A673 (cell line): ENCODE measurements around the gene SLC23A2.

Experiments used
- CTCF ChIP-seq: fragments of 300-800, 200-600 bp; sonication (generic); conservative IDR thresholded peaks from 2 replicates; pipeline ENCODE4 v1.5.1; 2017; ENCODE audit warnings: low read depth, mild to moderate bottlenecking, antibody characterized with exemption, low read length, moderate library complexity, mixed read lengths
- EZH2 ChIP-seq: fragments of 200-600 bp; sonication (generic); IDR thresholded peaks from 2 replicates; pipeline ENCODE4 v1.6.1; 2017; ENCODE audit warnings: borderline replicate concordance, low read depth, mild to moderate bottlenecking, mixed read lengths, antibody characterized with exemption, low read length; ENCODE audit not compliant: poor library complexity, severe bottlenecking

DNA sequence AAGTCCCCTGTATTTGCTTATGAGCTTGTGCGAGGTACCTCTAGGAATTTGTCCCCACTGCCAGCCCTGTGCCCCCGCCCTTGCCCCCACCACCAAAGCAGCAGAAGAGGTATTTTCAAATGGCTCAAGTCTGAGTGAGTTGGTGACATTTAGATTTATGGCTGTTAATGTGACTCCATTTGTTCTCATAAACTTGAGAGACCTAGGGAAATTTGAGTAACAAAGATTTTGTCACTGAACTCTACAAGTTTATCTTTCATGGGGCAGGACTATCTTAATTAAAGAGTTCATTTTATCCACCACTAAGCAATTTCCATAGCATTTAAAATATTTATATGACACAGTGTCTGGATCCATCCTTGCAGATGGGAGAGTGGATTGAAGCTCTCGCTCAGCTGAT, 171.1 kb downstream of the SLC23A2 start:
- TF ChIP-seq CTCF (no peak), EZH2 (no peak)
